ENCODE data around the gene DCHS2. TPM values are rescaled to one million over a fixed set of nuclear protein-coding genes. Genes with fewer than 3 reads are reported as not detected.

The DCHS2 gene
- total RNA-seq, 5 donors from 2014 or later (not counting 1 experiment from before 2014, with no cell fraction given): 0.09 to 0.44 (median 0.13) TPM; not detected in 2

GRCh38 chr4:154205471-154205870 lies 286.1 kb downstream of the DCHS2 start:
- CTCF ChIA-PET: no interaction called here
- ATAC-seq (replicated peaks in 1 of 4) (no peak), DNase-seq (no peak)
- no peak overlapping the region for H3K4me3 ChIP-seq (ENCODE audit: control insufficient read depth in 1 of 2, extremely low read depth in 1 of 2, low read length in 1 of 2)
- no peaks in the 10 kb centered on the region for H3K4me1 ChIP-seq (ENCODE audit: control insufficient read depth in 1 of 2, extremely low read depth in 1 of 2, insufficient read depth in 2 of 2, low read length in 2 of 2)
- no peaks in the 10 kb centered on the region for H3K27me3 ChIP-seq (replicated peaks in 1 of 2; ENCODE audit: control insufficient read depth in 2 of 2, extremely low read depth in 1 of 2, insufficient read depth in 2 of 2, low read length in 1 of 2)
- H3K27ac Mint-ChIP-seq: no peak overlapping the region
- no peaks in the 10 kb centered on the region for H3K4me1 Mint-ChIP-seq
- H3K9me3 Mint-ChIP-seq: no peaks in the 10 kb centered on the region
- POLR2A ChIA-PET: no interaction called here
- H3K36me3 Mint-ChIP-seq: no peaks in the 10 kb centered on the region
- H3K36me3 ChIP-seq (ENCODE audit: control insufficient read depth in 2 of 2, extremely low read depth in 1 of 2, insufficient read depth in 1 of 2, low read length in 1 of 2): no peaks in the 10 kb centered on the region
- H3K4me3 Mint-ChIP-seq: no peak overlapping the region
- H3K27ac ChIP-seq (ENCODE audit: low read length): no peak overlapping the region
- H3K9me3 ChIP-seq: no peaks in the 10 kb centered on the region
- 50% methylated on average over 1 of the region's 3 CpGs for WGBS (ENCODE audit: insufficient coverage)
- H3K27me3 Mint-ChIP-seq: peaks cover 18 to 33% of the 10 kb centered on the region in 2 donors

- POLR2A ChIA-PET: interaction anchor here in 1 of 2 donors (0.6 kb wide), 1 partner anchor 1720 kb away, joined by 3 read pairs; no protein-coding TSS in a partner anchor
- H3K4me1 Mint-ChIP-seq: no peaks in the 10 kb centered on the region
- no peak overlapping the region for H3K4me3 ChIP-seq (ENCODE audit: control insufficient read depth in 1 of 2, extremely low read depth in 1 of 2, low read length in 1 of 2)
Observed at GRCh38 chr4:154194649-154195048, 296.9 kb downstream of the DCHS2 start.

GRCh38 chr4:154192585-154192984 lies 299.0 kb downstream of the DCHS2 start:
- no peaks in the 10 kb centered on the region for H3K4me1 ChIP-seq (ENCODE audit: control insufficient read depth in 1 of 2, extremely low read depth in 1 of 2, insufficient read depth in 2 of 2, low read length in 2 of 2)
- no peaks in the 10 kb centered on the region for H3K9me3 ChIP-seq
- H3K36me3 ChIP-seq (ENCODE audit: control insufficient read depth in 2 of 2, extremely low read depth in 1 of 2, insufficient read depth in 1 of 2, low read length in 1 of 2): no peaks in the 10 kb centered on the region
- 84% methylated on average over 6 of the region's 8 CpGs for WGBS (ENCODE audit: insufficient coverage)
- H3K27ac ChIP-seq (ENCODE audit: low read length): no peak overlapping the region
- DNase-seq (no peak), ATAC-seq (replicated peaks in 1 of 4) (no peak)
- Mint-ChIP-seq H3K27me3 (peaks cover 3 to 10% of the 10 kb centered on the region in 2 donors), H3K27ac (no peak overlapping the region), H3K9me3 (peaks cover 0 to 9% (median 2%) of the 10 kb centered on the region in 3 donors), H3K36me3 (no peaks in the 10 kb centered on the region), H3K4me3 (no peak overlapping the region), H3K4me1 (no peaks in the 10 kb centered on the region)
- POLR2A ChIA-PET: no interaction called here
- no peak overlapping the region for H3K4me3 ChIP-seq (ENCODE audit: control insufficient read depth in 1 of 2, extremely low read depth in 1 of 2, low read length in 1 of 2)
- CTCF ChIA-PET: no interaction called here
- no peaks in the 10 kb centered on the region for H3K27me3 ChIP-seq (replicated peaks in 1 of 2; ENCODE audit: control insufficient read depth in 2 of 2, extremely low read depth in 1 of 2, insufficient read depth in 2 of 2, low read length in 1 of 2)

More at GRCh38 chr4:154194649-154195048, 296.9 kb downstream of the DCHS2 start:
- Histone ChIP-seq H3K9me3 (no peaks in the 10 kb centered on the region), H3K4me1 (ENCODE audit: control insufficient read depth in 1 of 2, extremely low read depth in 1 of 2, insufficient read depth in 2 of 2, low read length in 2 of 2) (no peaks in the 10 kb centered on the region), H3K27me3 (replicated peaks in 1 of 2; ENCODE audit: control insufficient read depth in 2 of 2, extremely low read depth in 1 of 2, insufficient read depth in 2 of 2, low read length in 1 of 2) (no peaks in the 10 kb centered on the region), H3K36me3 (ENCODE audit: control insufficient read depth in 2 of 2, extremely low read depth in 1 of 2, insufficient read depth in 1 of 2, low read length in 1 of 2) (no peaks in the 10 kb centered on the region), H3K27ac (ENCODE audit: low read length) (no peak overlapping the region)
- H3K27ac Mint-ChIP-seq: no peak overlapping the region
- DNase-seq (no peak), ATAC-seq (replicated peaks in 1 of 4) (no peak)
- CTCF ChIA-PET: interaction anchor here in 1 of 2 donors (0.6 kb wide), 1 partner anchor 605 kb away, joined by 5 read pairs; no protein-coding TSS in a partner anchor
- H3K27me3 Mint-ChIP-seq: peaks cover 5 to 8% of the 10 kb centered on the region in 2 donors
- no peak overlapping the region for H3K4me3 Mint-ChIP-seq
- H3K36me3 Mint-ChIP-seq: no peaks in the 10 kb centered on the region
- peaks cover 0 to 9% (median 2%) of the 10 kb centered on the region in 3 donors for H3K9me3 Mint-ChIP-seq

GRCh38 chr4:154189346-154189745 lies 302.3 kb downstream of the DCHS2 start:
- DNase-seq (no peak), ATAC-seq (replicated peaks in 1 of 4) (no peak)
- POLR2A ChIA-PET: no interaction called here
- H3K4me1 ChIP-seq (ENCODE audit: control insufficient read depth in 1 of 2, extremely low read depth in 1 of 2, insufficient read depth in 2 of 2, low read length in 2 of 2): no peaks in the 10 kb centered on the region
- CTCF ChIA-PET: no interaction called here
- no peaks in the 10 kb centered on the region for H3K36me3 ChIP-seq (ENCODE audit: control insufficient read depth in 2 of 2, extremely low read depth in 1 of 2, insufficient read depth in 1 of 2, low read length in 1 of 2)
- no peak overlapping the region for H3K4me3 ChIP-seq (ENCODE audit: control insufficient read depth in 1 of 2, extremely low read depth in 1 of 2, low read length in 1 of 2)
- H3K4me1 Mint-ChIP-seq: no peaks in the 10 kb centered on the region
- no peaks in the 10 kb centered on the region for H3K9me3 ChIP-seq
- no peaks in the 10 kb centered on the region for H3K27me3 ChIP-seq (replicated peaks in 1 of 2; ENCODE audit: control insufficient read depth in 2 of 2, extremely low read depth in 1 of 2, insufficient read depth in 2 of 2, low read length in 1 of 2)
- peaks cover 3 to 10% of the 10 kb centered on the region in 2 donors for H3K27me3 Mint-ChIP-seq
- H3K4me3 Mint-ChIP-seq: no peak overlapping the region
- no peaks in the 10 kb centered on the region for H3K9me3 Mint-ChIP-seq
- no peak overlapping the region for H3K27ac ChIP-seq (ENCODE audit: low read length)
- no peak overlapping the region for H3K27ac Mint-ChIP-seq
- no peaks in the 10 kb centered on the region for H3K36me3 Mint-ChIP-seq
- WGBS (ENCODE audit: insufficient coverage): 79% methylated on average over 2 of the region's 4 CpGs

GRCh38 chr4:154186888-154187287 lies 304.7 kb downstream of the DCHS2 start:
- Mint-ChIP-seq H3K9me3 (no peaks in the 10 kb centered on the region), H3K4me3 (no peak overlapping the region), H3K36me3 (no peaks in the 10 kb centered on the region), H3K27ac (no peak overlapping the region), H3K4me1 (no peaks in the 10 kb centered on the region), H3K27me3 (peaks cover 0 to 14% of the 10 kb centered on the region in 2 donors)
- ChIA-PET POLR2A (no interaction called here), CTCF (no interaction called here)
- Histone ChIP-seq H3K9me3 (no peaks in the 10 kb centered on the region), H3K27me3 (replicated peaks in 1 of 2; ENCODE audit: control insufficient read depth in 2 of 2, extremely low read depth in 1 of 2, insufficient read depth in 2 of 2, low read length in 1 of 2) (no peaks in the 10 kb centered on the region), H3K4me1 (ENCODE audit: control insufficient read depth in 1 of 2, extremely low read depth in 1 of 2, insufficient read depth in 2 of 2, low read length in 2 of 2) (no peaks in the 10 kb centered on the region), H3K36me3 (ENCODE audit: control insufficient read depth in 2 of 2, extremely low read depth in 1 of 2, insufficient read depth in 1 of 2, low read length in 1 of 2) (no peaks in the 10 kb centered on the region), H3K4me3 (ENCODE audit: control insufficient read depth in 1 of 2, extremely low read depth in 1 of 2, low read length in 1 of 2) (no peak overlapping the region), H3K27ac (ENCODE audit: low read length) (no peak overlapping the region)
- WGBS (ENCODE audit: insufficient coverage): 80% methylated on average over 1 of the region's 3 CpGs
- ATAC-seq (replicated peaks in 1 of 4) (no peak), DNase-seq (no peak)

- 86% methylated on average over 5 of the region's 6 CpGs for WGBS (ENCODE audit: insufficient coverage)
- no peaks in the 10 kb centered on the region for H3K9me3 Mint-ChIP-seq
- H3K4me1 Mint-ChIP-seq: no peaks in the 10 kb centered on the region
- no peaks in the 10 kb centered on the region for H3K9me3 ChIP-seq
- ChIA-PET POLR2A (no interaction called here), CTCF (interaction anchor here in 1 of 2 donors (0.7 kb wide), 1 partner anchor 193 kb away, joined by 3 read pairs; no protein-coding TSS in a partner anchor)
- no peaks in the 10 kb centered on the region for H3K36me3 Mint-ChIP-seq
- no peak overlapping the region for H3K27ac ChIP-seq (ENCODE audit: low read length)
- ATAC-seq (replicated peaks in 1 of 4): no peak
- H3K4me1 ChIP-seq (ENCODE audit: control insufficient read depth in 1 of 2, extremely low read depth in 1 of 2, insufficient read depth in 2 of 2, low read length in 2 of 2): no peaks in the 10 kb centered on the region
- no peaks in the 10 kb centered on the region for H3K27me3 ChIP-seq (replicated peaks in 1 of 2; ENCODE audit: control insufficient read depth in 2 of 2, extremely low read depth in 1 of 2, insufficient read depth in 2 of 2, low read length in 1 of 2)
- no peak overlapping the region for H3K27ac Mint-ChIP-seq
- no peak overlapping the region for H3K4me3 ChIP-seq (ENCODE audit: control insufficient read depth in 1 of 2, extremely low read depth in 1 of 2, low read length in 1 of 2)
- H3K27me3 Mint-ChIP-seq: peaks cover 0 to 9% of the 10 kb centered on the region in 2 donors
- no peak for DNase-seq
- no peaks in the 10 kb centered on the region for H3K36me3 ChIP-seq (ENCODE audit: control insufficient read depth in 2 of 2, extremely low read depth in 1 of 2, insufficient read depth in 1 of 2, low read length in 1 of 2)
- H3K4me3 Mint-ChIP-seq: no peak overlapping the region
Observed at GRCh38 chr4:154186035-154186434, 305.6 kb downstream of the DCHS2 start.

GRCh38 chr4:154184238-154184637 lies 307.4 kb downstream of the DCHS2 start:
- H3K4me1 Mint-ChIP-seq: no peaks in the 10 kb centered on the region
- no peak overlapping the region for H3K27ac ChIP-seq (ENCODE audit: low read length)
- no peaks in the 10 kb centered on the region for H3K36me3 Mint-ChIP-seq
- H3K4me3 ChIP-seq (ENCODE audit: control insufficient read depth in 1 of 2, extremely low read depth in 1 of 2, low read length in 1 of 2): no peak overlapping the region
- H3K4me1 ChIP-seq (ENCODE audit: control insufficient read depth in 1 of 2, extremely low read depth in 1 of 2, insufficient read depth in 2 of 2, low read length in 2 of 2): no peaks in the 10 kb centered on the region
- ChIA-PET CTCF (no interaction called here), POLR2A (no interaction called here)
- H3K27me3 Mint-ChIP-seq: peaks cover 0 to 15% of the 10 kb centered on the region in 2 donors
- no peaks in the 10 kb centered on the region for H3K9me3 ChIP-seq
- no peaks in the 10 kb centered on the region for H3K36me3 ChIP-seq (ENCODE audit: control insufficient read depth in 2 of 2, extremely low read depth in 1 of 2, insufficient read depth in 1 of 2, low read length in 1 of 2)
- H3K9me3 Mint-ChIP-seq: no peaks in the 10 kb centered on the region
- WGBS (ENCODE audit: insufficient coverage): 50% methylated on average over 3 of the region's 6 CpGs
- no peak for ATAC-seq (replicated peaks in 1 of 4)
- H3K4me3 Mint-ChIP-seq: no peak overlapping the region
- no peaks in the 10 kb centered on the region for H3K27me3 ChIP-seq (replicated peaks in 1 of 2; ENCODE audit: control insufficient read depth in 2 of 2, extremely low read depth in 1 of 2, insufficient read depth in 2 of 2, low read length in 1 of 2)
- no peak for DNase-seq
- H3K27ac Mint-ChIP-seq: no peak overlapping the region
